Fibroblast of mammary gland (primary cell): Measurements from ENCODE around the gene C1orf21.

Source experiments
- DNase-seq: peaks from one replicate; pipeline ENCODE4 v3.0.0-alpha.2; 2010; ENCODE audit warnings: low read depth
- H3K4me3 ChIP-seq: 2 replicates; pipeline ENCODE4 v1.5.1; 2011; ENCODE audit warnings: low read depth, mild to moderate bottlenecking, low read length, moderate library complexity; ENCODE audit not compliant: control insufficient read depth
- TF ChIP-seq, protein P1 (sequence below): conservative IDR thresholded peaks from 2 replicates; pipeline ENCODE4 v1.5.1; 2011; ENCODE audit warnings: low read depth, low read length, inconsistent platforms; ENCODE audit not compliant: control insufficient read depth, insufficient read depth

Gene C1orf21

DNA sequence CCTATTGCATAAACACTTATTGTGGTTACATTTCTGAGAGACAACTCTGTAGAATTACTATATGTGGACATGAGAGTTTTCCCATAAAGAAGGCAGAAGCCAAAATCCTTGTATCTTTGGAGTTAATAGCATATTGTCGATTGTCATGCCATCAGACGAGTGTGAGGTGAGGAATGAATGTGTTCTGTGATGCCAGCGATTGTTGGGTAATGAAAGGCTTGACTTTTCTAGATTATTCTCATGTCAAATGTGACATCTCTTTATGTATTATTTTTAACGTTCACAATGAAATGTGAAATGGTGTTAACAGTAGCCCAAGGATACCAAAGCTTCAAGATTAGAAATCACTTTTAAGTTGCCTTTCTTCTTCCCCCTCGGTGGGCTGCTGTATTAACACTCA, 84.9 kb downstream of the C1orf21 start:
- no peak for DNase-seq
- TF ChIP-seq, protein P1, sequence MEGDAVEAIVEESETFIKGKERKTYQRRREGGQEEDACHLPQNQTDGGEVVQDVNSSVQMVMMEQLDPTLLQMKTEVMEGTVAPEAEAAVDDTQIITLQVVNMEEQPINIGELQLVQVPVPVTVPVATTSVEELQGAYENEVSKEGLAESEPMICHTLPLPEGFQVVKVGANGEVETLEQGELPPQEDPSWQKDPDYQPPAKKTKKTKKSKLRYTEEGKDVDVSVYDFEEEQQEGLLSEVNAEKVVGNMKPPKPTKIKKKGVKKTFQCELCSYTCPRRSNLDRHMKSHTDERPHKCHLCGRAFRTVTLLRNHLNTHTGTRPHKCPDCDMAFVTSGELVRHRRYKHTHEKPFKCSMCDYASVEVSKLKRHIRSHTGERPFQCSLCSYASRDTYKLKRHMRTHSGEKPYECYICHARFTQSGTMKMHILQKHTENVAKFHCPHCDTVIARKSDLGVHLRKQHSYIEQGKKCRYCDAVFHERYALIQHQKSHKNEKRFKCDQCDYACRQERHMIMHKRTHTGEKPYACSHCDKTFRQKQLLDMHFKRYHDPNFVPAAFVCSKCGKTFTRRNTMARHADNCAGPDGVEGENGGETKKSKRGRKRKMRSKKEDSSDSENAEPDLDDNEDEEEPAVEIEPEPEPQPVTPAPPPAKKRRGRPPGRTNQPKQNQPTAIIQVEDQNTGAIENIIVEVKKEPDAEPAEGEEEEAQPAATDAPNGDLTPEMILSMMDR: no peak
- no peak overlapping the region for H3K4me3 ChIP-seq

DNA sequence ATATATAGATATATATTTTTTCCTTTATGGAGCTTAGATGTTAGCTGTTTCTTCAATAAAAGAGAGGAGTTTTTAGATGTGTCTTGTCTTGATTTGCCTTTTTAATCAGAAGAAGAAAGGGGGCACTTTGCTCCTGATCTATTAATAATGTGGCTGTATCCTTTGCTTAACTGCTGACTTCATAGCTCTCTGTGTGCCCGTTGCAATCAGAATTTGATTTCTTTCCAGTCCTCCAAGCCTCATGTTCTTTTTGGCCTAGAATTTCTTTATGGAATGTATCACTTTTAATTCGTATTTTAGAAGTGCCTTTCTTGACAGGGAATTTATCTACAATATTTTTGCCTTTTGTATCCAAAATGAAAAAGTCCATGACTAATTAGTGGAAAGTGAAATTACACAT, 85.3 kb downstream of the C1orf21 start:
- no peak for DNase-seq
- no peak overlapping the region for H3K4me3 ChIP-seq
- TF ChIP-seq, protein P1: no peak

DNA sequence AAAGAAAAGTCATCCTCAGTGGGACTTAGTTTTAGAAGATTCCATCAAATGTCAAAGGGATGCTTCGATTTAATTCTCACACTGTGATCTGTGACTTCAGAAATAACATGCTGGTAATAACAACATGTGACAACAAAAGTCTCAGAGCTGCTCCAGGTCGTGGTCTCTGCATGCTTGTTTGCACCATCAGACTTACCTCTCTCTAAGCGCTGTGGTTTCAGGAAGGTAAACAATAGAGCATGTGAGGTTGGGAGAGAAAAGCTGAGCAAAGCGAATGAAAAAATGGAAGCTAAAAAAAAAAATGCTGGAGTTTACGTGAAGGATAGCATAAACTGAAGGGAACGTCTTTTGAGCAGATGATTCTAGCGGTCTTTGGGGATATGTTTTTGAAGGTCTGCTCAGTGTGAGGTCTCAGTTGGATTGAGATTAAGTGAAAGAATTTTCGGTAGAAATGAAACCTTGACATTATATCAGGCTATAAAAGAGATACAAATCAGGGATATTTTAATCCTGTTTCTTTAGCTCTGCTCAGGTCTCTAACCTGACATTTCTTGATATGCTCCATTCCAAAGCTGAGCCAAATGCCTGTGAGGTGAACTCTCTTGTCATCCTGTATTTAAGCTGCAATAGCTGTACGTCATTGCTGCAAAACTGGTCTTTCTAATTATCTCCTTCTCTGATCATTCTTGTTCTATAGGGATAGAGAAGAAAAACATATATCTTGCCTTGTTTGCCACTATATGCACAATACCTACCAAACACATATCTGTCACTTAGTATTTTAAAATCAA, 86.5 kb downstream of the C1orf21 start:
- DNase-seq: no peak
- no peak overlapping the region for H3K4me3 ChIP-seq
- TF ChIP-seq, protein P1: no peak

DNA sequence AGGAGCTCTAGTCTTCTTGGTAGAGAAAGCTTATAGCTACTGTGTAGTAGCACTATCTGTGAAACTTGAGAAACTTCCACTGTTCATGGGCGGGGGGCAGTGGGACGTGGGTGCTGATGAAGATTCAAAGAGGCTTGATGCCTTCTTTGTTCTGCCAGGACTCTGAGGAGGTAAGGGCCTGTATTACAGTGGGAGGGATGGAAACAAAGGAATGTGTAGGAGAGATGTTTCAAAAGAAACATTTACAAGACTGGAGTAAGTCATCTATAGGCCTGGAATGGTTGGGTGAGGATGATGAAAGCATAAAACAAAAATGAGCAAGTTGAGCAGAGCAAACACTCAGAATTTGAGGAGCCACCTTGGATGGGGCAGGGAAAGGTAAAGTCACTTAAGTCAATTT, 89.4 kb downstream of the C1orf21 start:
- no peak overlapping the region for H3K4me3 ChIP-seq
- DNase-seq: no peak
- TF ChIP-seq, protein P1: no peak

DNA sequence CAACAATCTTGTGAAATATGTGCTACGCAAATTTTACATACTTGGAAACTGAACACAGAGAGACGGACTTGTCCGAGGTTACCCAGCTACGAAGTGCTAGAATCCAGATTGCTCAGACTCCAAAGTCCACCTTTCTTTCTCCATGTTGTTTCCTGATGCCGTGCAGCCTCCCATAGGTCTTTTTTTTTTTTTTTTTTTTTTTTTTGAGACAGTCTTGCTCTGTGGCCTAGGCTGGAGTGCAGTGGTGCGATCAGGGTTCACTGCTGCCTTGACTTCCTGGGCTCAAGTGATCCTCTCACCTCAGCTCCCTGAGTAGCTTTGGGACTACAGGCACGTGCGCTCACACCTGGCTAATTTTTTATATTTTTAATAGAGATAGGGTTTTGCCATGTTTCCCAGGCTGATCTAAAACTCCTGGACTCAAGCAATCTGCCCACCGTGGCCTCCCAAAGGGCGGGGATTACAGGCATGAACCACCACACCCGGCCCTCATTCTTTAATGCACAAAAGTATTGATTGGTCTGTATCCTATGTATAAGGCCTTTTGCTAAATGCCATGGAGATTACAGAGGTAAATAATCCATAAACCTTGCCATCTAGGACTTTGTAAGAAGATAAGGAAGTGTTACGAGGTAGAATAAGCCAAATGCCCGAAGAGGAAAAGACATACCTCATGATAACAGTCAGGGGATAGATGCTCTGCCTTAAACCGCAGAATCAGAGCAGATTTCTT, 92.8 kb downstream of the C1orf21 start:
- H3K4me3 ChIP-seq: no peak overlapping the region
- DNase-seq: no peak
- TF ChIP-seq, protein P1: no peak

DNA sequence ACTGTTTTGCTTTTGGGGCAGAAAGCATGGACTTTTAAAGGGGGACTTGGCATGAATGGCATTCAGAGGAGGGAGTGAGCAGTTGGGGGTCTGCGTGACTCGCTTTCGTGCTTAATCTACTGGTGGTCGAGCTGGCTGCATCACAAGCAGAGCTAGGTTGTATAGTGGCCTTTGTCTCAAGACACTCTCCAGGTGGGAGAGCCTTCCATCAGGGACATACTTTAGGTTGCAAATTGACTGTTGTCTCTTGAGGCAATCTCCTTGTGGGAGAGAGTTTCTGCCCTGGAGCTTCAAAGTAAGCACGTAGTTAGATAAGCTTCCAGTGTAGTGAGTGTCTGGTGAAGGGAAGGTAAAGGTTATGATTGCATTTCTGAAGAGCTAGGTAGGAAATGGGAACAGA, 93.9 kb downstream of the C1orf21 start:
- TF ChIP-seq, protein P1: no peak

More for the DNA sequence above, 93.9 kb downstream of the C1orf21 start:
- DNase-seq: no peak
- H3K4me3 ChIP-seq: no peak overlapping the region
